Stimulated activated CD8-positive, alpha-beta memory T cell treated with anti-CD3 and anti-CD28 coated beads, Interleukin-4, amount 100 ng/mL, for 48 hours (primary cell): Measurements from ENCODE around the gene SLC29A1.
"Not testable (repeated sequence)": the region's sequence is repeated elsewhere in the genome, so short reads cannot be mapped to it uniquely, and the experiment has no call there.

Experiments used
- DNase-seq: peaks from one replicate; pipeline ENCODE4 v3.0.0-alpha.2; 2020

SLC29A1 gene

DNA sequence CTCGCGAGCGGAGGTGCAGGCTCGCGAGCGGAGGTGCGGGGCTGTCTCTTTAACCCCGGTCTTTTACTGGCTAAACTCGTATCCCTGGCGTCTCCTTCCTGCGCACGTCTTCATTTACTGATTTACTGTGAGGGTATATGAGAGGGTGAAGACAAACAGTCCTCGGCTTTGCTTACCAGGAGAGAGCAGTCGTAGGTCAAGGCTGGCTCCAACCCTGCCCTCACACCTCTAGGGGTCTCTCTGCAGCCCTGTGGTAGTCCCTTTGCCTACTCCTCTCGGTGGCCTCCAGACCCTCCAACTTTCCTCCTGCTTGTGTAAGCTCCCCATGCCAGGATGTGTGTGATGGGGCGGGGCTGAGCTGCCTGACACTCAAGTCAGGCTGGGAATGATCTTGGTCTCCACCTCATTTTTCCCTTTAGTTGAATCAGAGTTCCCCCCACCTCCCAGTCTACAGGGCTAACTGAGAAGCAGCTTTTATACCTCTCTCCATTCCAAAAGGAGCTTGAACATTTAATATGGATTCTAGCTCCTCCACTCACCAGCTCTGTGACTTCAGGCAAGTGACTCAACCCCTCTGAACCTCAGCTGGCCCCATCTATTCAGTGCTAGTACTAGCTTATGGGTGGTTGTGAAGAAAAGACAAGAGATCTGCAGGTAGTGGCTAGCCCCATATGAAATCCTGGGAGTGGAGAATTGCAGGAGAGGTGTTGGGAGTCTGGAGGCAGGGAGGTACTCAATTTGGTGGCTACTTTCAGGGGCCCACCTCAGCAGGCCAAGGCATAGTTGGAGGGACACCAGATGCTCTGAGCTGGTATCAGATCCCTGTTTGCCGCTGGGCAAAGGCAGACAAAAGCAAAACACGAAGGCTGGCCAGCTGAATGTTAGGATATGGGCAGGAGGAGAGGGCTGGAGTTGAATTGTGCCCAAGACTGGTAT, 902 bp downstream of the SLC29A1 start:
- DNase-seq = no peak

DNA sequence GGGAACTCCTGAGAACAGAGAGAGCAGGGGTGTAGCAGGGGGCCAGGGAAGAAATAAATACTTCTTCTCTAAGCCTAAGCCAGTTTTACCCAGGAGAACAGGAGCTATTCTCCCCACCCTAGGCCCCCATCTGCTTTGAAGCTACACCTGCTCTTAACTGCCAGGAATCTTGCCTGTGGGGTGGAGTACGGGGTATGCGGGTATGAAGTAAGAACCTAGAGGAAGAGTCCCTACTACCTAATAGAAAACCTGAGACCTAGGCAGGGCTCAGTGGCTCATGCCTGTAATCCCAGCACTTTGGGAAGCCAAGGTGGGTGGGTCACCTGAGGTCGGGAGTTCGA, 1.5 kb downstream of the SLC29A1 start:
- no peak for DNase-seq

DNA sequence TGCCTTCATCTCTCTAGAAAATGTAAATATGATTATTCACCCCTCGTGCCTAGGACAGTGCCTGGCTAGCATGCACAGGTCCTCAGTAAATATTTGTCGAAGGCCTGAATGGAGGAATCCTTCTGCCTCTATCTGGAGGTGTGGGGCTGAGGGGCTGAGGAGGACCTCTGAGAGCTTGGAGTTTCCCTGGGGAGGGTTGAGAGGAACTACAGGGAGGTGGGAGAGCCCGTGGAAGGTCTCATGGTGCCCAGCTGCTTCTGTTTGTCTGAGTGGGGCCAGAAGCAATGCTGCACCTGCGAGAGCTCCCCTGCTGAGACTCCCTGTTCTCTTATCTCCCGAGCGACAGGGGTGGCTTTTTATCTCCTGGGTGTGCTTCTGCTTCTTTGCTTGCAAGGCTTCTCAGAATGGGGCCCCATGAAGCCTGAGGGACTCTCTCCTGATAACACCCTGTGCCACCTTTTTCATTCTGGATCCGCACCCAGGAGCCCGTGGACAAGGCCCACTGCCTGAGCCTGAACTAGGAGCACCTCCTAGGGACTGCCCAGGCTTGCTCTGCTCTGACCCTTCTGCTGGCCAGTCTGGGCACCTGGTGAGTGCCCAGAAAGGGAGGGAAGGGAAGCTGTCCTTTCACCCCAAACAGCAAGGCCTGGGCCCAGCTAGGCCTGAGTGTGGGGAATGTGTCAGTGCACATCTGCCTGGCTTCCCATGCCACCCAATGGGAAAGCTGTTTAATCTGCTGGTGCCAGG, 2.4 kb downstream of the SLC29A1 start:
- DNase-seq = no peak

DNA sequence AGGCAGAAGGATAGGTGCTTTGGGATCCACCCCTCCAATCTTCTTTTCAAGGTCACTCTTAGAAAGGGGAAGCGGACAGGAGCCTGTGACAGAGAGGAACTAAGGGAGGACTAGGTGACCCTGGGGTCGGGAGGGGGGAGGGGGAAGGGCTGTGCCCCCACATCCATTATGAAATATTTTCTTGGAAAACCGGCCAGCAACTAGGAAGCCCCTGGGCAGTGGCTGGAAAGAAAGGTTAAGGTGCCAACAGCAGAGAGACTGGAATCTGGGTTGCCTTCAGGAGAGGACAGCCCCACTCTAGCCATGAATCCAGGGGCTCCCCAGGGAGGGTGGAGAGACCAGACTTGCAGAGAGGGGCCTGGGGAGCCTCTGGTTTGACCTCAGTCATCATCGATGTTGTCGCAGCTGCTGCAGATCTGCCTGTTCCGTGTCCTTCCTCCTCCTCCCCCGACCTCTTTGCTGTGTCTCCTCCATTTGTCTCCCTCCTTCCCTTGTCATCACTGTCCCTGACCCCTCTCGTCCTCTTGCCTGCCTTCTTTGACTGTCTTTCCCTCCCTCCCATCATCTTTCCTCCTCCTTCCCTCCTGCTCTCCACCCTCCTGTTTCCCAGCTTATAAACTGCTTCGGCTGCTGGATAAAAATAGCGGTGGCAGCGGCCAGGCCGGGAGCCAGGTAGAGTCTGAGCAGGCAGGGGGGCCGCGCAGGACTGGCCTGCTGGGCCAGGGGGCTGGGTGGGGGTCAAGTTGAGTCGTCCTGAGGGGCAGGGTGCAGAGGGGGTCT, 3.2 kb downstream of the SLC29A1 start:
- no peak for DNase-seq

DNA sequence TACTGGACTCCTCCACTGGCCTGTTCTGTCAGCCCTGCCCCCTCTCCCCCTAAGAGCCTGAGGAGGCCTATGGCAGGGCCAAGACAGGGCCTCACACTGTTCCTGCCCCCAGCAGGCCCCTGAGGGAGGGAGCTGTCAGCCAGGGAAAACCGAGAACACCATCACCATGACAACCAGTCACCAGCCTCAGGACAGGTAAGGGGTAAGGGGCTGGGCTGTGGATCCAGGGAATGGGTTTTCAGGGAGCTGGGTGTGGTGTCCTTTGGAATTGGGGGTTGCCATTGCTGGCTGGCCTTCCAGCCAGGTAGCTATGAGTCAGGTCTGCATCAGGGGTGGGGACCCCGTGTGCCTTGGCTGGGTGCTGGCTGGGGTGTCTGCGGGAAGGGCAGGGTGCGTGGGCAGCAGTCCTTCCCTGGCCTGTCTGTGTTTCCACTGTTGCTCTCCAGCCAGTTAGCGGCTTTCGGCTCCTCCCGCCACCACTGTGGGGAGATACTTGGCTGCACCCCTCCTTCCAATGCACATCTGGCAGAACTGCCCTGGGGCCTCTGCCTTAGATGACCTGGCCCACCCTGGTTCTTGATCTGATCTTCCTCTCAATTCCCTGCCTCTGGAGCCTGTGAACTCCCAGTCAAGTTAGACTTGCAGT, 3.9 kb downstream of the SLC29A1 start:
- no peak for DNase-seq

DNA sequence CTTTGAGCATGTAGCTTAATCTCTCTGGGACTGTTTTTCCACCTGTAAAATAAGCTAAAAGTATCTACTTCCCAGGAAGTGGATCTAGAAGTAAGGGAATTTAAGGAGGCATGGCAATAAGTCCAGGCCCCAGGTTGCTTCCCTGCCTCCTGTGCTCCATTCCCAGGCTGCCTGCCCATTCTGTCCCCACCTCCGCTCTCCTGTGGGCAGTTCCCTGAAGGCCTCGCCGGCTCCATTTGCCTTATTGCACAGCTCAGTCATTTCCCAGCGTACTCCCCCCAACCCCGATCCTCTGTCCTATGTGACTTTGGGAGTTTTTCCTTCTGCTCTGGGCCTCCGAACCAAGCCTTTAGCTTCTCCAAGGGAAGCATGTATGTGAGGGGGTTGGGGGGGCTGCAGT, 4.6 kb downstream of the SLC29A1 start:
- no peak for DNase-seq

DNA sequence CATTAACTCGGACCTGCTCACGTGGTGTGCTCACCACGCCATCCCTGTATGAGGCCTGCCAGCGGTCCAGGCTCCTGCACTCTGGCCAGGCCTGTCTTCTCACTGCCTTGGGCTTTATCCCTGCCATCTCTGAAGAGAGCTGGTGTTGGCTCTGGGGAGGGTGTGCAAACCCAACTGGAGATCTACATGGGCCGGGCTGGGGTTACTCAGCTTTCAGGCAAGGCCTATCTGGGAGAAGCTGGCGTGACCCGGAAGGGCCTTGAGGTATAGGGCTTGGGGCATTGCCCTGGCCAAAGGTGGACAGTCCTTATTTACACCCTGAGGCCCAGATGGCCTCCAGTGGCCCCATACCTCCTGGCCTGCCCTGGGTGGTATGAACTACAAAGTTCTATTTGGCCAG, 5.0 kb downstream of the SLC29A1 start:
- DNase-seq = no peak

DNA sequence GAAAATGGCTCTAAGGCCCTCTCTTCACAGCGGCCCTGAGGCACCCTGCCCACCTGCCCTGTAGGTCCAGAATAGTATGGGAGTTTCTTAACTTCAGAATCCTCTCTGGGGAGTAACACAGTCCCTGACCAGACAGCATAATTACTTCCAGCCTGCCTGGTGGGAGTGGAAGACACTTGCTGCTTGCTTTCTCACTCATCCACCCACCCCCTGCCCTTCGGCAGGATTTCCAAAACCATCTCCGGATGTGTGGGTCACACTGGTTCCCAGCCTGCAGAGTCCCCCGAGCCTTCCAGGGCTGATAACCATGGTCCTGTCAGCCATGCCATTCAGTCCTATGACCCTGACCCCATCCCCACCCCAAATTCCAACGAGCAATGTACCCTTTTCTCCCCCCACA, 5.4 kb downstream of the SLC29A1 start:
- DNase-seq = no peak

DNA sequence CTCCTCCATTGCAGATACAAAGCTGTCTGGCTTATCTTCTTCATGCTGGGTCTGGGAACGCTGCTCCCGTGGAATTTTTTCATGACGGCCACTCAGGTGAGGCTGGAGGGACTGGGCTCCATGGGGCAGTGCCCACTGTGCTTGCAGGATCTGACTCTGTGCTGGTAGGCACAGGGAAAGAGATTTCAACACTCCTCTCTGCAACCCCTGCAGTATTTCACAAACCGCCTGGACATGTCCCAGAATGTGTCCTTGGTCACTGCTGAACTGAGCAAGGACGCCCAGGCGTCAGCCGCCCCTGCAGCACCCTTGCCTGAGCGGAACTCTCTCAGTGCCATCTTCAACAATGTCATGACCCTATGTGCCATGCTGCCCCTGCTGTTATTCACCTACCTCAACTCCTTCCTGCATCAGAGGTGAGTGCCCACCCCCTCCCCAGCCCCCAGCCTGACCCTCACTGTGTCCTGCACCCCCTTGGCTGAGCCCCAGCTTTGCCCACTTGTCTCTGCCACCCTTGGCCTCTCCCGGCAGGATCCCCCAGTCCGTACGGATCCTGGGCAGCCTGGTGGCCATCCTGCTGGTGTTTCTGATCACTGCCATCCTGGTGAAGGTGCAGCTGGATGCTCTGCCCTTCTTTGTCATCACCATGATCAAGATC, 6.1 kb downstream of the SLC29A1 start:
- no peak for DNase-seq

DNA sequence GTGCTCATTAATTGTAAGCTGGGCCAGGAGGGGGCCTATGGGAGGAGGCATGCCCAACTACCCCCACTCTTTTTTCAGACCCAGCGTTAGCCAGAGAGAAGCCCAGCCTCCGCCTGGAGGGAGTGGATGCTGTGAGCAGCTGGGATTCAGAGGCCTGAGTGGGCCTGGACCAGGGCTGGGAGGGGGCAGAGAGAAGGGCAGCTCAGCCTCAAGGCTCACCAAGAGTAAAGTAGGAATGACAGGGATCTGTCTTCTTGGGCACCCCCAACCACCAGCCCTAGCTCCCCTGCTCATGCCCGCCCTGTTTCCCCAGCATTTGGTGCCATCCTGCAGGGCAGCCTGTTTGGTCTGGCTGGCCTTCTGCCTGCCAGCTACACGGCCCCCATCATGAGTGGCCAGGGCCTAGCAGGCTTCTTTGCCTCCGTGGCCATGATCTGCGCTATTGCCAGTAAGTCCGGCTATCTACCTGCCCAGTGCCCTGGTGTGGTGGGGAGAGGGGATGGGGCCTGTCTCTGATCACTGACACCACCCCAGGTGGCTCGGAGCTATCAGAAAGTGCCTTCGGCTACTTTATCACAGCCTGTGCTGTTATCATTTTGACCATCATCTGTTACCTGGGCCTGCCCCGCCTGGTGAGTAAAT, 6.8 kb downstream of the SLC29A1 start:
- DNase-seq = no peak

DNA sequence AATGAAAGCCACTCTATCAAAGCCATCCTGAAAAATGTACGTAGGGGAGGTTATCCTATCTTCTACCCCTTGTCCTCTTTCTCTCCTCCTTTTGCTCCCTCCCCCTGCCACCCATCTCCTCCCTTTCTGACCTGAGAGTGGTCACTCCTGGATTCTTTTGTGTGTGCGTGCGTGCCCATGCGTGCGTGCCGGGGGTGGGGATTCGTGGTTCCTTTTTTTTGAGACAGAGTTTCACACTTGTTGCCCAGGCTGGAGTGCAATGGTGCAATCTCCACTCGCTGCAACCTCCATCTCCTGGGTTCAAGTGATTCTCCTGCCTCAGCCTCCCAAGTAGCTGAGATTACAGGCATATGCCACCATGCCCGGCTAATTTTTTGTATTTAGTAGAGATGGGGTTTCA, 8.0 kb downstream of the SLC29A1 start:
- not testable (repeated sequence) for DNase-seq

DNA sequence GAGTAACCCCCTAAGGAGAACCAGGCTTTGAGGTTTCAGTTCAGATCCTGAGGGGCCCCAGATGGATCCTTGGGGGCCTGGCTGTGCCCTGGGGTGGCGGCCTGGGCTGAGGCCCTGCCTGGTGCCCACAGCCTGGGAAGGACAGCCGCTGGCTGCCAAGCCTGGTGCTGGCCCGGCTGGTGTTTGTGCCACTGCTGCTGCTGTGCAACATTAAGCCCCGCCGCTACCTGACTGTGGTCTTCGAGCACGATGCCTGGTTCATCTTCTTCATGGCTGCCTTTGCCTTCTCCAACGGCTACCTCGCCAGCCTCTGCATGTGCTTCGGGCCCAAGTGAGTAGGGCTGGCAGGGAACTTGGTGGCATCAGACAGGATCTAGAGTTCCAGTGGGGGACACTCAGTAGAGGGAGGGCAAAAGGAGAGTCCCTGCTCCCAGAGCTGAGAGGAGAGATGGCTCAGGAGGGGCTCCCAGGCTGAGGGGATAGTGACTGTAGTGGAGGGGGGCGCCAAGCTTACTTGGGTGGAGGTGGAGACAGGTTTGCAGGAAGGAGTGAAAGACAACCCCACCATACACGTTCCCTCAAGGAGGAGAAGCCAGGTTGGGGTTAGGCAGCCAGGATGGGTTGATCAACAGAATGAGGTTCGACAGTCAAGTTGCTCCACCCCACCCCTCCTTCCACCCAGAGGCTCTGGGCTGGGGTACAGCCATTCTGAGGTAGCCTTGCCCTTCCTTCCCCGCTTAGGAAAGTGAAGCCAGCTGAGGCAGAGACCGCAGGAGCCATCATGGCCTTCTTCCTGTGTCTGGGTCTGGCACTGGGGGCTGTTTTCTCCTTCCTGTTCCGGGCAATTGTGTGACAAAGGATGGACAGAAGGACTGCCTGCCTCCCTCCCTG, 9.5 kb downstream of the SLC29A1 start:
- no peak for DNase-seq

DNA sequence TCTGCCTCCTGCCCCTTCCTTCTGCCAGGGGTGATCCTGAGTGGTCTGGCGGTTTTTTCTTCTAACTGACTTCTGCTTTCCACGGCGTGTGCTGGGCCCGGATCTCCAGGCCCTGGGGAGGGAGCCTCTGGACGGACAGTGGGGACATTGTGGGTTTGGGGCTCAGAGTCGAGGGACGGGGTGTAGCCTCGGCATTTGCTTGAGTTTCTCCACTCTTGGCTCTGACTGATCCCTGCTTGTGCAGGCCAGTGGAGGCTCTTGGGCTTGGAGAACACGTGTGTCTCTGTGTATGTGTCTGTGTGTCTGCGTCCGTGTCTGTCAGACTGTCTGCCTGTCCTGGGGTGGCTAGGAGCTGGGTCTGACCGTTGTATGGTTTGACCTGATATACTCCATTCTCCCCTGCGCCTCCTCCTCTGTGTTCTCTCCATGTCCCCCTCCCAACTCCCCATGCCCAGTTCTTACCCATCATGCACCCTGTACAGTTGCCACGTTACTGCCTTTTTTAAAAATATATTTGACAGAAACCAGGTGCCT, 10.2 kb downstream of the SLC29A1 start:
- no peak for DNase-seq

DNA sequence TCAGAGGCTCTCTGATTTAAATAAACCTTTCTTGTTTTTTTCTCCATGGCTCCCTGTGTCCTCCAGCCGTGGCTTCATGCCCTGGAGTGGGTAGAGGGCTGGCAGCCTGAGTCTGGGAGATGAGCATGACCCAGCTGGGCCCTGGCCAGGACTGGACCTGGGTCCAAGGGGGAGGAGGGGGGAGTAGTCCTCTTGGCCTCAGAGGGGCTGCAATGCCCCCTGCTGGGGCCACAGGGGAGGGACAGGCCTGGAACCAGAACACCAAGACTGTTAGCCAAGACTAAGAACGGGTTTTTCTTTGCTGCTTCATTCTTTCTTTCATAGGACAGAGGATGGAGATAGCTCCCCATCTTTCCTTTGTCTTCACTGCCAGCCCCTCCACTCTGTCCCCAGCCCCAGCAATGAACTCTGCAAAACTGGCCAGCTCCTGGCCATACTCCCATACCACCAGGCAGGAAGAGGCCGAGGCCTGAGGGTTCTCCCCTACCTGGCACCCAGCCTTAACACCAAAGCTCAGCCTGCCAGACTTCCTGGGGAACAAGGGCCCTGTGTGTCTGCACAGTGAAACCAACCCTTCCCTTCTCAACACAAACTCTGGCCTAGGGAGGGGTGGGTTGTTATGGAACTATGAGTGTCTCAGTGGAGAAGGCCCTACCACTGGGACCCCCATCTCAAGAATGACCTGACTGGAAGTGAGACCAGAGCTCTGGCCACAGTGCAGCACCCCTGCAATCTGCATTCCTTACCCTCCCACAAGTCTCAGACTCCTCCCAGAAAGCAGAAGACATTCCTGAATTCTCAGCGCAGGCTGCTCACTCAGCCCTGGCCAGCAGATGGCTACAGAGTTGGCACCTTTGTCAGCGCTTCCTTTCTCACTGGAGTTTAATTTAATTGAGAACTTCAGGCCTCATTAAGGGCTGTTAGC, 11.0 kb downstream of the SLC29A1 start:
- DNase-seq = no peak

DNA sequence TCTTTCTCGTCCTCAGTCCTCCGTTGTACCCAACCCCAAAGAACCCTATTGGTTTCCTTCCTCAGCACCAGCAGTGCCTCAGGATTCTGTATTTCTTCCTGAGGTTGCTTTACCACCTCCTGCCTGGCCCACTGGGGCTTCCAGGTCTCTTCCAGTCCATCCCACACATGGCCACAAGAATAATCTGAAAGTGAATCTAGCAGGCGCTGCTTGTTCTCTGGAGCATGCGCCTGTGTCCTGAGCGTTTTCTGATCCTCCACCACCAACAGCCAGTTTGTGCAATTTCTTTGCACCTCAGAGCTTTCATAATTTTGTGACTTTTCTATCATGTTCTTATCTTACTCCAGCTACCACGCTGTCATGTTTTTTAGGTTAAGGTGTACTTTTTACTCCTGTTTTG, 11.9 kb downstream of the SLC29A1 start:
- no peak for DNase-seq

DNA sequence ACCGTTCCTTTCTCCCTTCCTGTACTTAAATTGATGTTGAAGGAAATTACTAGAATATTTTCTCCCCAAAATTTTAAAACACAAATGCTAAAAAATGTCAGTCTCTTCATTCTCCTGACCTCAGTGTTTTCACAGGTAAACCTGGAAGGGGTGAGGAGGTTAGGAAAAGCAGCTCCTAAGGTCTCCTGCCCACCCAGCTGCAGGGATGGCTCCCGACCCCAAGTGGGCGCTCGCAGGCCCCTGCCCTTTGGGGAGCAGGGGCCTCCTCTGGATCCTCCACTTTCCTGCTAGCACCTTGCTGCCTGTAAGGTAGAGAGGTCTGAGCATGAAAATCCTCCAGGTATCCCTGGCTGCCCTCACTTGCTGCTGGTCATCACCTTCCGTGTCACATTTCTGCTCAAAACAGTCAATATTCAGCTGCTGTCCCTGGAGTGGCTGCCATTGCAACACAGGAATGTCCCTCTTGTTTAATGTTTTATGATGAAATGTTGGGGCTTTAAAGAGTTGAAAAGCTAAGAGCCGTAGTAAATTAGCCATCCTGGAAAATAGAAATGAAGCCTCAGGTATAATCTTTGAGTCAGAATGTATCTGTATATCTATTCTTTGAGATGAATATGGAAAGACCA, 12.6 kb downstream of the SLC29A1 start:
- DNase-seq = no peak

DNA sequence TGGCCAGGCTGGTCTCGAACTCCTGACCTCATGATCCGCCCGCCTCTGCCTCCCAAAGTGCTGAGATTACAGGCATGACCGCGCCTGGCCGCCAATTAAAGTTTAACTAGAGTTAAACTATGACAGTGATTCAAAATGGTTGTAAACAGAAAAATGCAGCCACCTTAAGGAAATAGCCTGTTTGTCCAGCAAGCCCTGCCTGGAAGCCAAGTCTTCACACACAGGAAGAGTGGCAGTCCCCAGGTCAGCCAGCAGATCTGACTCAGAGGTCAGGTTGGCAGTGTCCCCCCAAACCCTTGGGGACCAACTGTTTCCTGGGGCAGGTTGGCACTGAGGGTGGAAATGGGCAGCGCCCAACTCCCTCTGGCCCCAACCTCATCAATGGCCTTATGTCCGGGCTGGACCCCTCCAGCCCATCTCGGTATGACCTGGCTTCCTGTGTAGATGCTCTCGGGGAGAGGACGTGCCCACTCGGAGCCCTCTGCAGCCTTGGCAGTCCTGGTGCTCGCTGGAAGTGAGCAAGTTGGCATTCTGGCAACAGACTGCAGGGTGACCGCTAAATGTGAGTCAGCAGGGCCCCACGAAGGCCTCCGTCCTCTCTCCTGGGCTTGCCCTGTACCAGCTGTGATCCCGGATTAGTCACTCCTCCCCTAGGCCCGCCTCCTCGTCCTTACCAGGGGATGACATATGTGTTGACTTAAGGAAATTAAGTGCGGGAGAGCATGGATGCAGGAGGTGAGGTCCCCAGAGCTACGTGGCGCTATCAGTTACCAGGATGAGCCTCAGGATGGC, 13.8 kb downstream of the SLC29A1 start:
- DNase-seq = peak; percentile 84

DNA sequence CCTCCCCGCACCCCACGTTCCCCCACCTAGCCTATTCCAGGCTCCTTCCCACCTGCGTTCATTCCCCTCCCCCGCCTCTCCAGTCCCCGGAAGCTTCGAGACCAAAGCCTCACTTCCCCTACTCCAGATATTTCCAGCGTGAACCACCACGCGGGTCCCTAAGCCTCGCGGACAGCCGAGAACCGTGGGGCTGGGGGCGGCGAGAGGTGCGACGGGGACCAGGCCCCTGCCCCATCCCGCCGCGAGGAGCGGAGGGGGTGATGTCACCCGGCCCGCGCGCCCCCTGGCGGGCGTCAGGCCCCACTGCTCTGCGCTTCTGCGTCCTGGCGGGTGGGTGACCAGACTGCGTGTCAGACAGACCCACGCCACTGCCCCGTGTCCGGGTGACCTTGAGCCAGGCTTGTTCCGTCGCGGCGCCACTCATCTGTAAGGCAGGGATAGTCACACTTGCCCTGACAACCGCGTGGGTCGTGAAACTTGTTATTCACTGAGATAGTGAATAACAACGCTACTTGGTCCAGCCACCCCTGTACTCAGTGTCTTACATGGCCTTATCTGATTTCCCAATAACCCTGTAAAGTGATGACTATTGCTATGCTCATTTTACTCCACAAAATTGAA, 14.5 kb downstream of the SLC29A1 start:
- peak; percentile 89 for DNase-seq
